ENCODE data around the gene PRSS50.
"Not testable (repeated sequence)": the region's sequence is repeated elsewhere in the genome, so short reads cannot be mapped to it uniquely, and the experiment has no call there.

Gene PRSS50

DNA sequence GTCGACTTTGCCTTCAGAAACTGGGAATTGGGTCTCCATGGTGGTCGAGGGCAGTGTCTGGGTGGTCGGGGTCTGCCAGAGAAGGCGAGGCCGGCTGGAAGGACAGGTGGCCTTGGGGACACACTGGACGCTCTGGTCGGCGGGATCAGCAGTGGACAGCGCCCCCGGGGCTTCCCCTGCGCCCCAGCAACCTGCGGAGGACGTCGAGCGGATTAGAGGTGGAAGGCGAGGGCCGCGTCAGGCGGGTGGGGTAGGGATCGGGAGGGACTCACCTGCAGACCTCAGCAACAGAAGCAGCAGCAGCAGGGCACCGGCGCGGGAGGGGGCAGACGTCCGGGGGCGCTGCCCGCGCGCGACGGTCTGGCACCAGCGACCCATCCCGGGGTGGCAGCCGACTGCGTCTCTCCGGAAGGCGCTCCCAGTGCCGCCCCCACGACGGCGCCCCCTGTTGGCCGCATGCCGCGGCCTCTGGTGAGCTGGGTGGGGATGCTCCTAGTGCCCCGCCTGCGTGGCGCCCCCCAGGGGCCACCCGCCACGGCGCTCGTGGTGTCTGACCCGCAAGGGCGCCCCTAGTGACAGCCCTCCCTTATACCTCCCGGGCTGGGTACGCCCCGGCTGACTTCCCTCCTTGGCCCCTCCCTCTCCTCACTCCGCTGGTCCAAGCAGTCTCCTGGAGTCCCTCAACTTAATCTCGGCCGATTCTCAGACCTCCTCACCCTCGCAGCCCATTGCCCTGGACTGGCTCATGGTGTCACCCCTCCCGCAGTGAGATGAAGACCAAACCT, at the start of gene PRSS50:
TSS of gene PRSS50 (minus strand) at position 423 of the 785 bp plus-strand sequence. CDS start at position 378, 45 bp downstream.
- no peak for DNase-seq (ENCODE audit: low spot score)

GRCh38 chr3:46764206-46764605, 46.5 kb upstream of the PRSS50 start:
- DNase-seq (ENCODE audit: low spot score): no peak

GRCh38 chr3:46763178-46763577, 45.5 kb upstream of the PRSS50 start:
- no peak for DNase-seq (ENCODE audit: low spot score)

GRCh38 chr3:46759239-46760167, 41.8 kb upstream of the PRSS50 start:
- DNase-seq (ENCODE audit: low spot score): no peak

GRCh38 chr3:46756642-46757041, 39.0 kb upstream of the PRSS50 start:
- no peak for DNase-seq (ENCODE audit: low spot score)

GRCh38 chr3:46755646-46756045, 38.0 kb upstream of the PRSS50 start:
- no peak for DNase-seq (ENCODE audit: low spot score)

GRCh38 chr3:46753127-46753526, 35.5 kb upstream of the PRSS50 start:
- not testable (repeated sequence) for DNase-seq (ENCODE audit: low spot score)

- no peak for DNase-seq (ENCODE audit: low spot score)
Observed at GRCh38 chr3:46750555-46751038, 32.9 kb upstream of the PRSS50 start.

DNA sequence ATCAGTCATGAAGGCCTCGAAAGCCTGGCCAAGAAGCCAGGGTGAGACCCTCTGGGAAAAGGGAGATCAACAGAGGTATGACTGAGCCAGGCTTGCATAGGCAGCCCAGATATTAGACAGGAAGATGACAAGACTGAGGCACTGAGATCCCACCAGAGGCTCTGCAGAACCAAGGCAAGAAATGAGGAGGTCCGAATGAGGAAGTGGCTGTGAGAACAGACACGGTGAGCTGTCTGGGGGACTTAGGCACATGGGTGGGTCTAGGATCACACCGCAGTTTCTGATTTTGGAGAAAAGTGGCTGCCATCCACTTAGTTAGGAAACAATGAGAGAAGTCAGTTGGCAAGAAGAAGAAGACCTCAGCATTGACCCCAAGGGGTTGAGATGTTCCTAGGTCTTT, 31.5 kb upstream of the PRSS50 start:
- no peak for DNase-seq (ENCODE audit: low spot score)

DNA sequence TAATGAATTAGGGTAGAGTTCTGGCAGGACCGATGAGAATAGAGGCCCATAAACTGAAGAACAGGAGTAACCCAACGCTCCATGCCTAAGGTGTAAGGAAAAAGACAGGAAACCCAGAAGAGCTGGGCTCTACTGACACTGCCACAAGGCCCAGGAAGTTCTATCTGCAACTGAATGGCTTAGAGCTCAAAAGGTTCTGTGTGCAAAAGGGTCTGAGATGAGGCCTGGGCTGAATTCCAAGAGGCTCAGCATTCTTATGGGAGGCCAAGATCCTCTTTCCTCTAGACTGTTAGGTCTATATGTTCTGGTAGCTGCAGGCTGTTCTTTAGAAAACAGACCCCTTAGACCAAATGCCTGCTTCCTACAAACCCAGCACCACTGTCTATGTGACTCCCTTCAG, 30.5 kb upstream of the PRSS50 start:
- DNase-seq (ENCODE audit: low spot score): no peak

GRCh38 chr3:46746711-46747110, 29.0 kb upstream of the PRSS50 start:
- DNase-seq (ENCODE audit: low spot score): no peak

DNA sequence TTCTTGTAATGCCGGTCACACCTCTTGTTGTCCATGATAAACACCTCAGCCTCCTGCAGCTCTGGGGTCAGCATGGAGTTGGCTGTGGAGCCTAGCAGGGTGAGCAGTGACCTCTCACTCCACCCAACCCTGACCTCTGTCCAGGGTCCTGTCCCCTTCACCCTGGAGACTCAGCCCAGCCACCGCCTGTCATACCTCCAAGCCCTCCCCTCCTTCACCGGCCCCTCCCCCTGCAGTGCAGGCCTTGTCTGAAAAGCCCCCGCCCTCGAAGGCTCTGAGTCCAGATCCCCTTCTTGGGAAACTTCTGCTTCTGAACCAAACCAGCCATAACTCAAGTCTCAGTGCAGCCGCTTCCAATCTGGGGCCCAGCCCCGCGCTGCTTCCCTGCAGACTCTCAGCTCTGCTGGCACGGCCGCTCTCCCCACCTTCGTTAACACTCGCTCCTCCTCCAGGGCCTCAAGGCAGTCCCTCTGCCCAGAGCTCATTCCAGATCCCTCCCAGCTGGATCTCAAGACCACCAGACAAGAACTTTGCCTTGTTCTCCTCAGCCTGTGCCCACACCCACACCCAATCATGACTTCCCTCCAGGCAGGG, 25.4 kb upstream of the PRSS50 start:
- DNase-seq (ENCODE audit: low spot score): no peak

DNA sequence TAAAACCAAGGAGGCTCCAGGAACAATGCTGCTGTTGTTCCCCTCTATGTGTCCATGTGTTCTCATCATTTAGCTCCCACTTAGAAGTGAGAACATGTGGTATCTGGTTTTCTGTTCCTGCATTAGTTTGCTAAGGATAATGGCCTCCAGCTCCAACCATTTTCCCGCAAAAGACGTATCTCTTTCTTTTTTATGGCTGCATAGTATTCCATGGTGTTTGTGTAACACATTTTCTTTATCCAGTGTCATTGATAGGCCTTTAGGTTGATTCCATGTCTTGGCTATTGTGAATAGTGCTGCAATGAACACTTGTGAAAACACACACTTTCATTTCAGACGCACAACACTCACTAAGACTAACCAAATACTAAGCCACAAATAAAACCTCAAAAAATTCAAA, 21.9 kb upstream of the PRSS50 start:
- not testable (repeated sequence) for DNase-seq (ENCODE audit: low spot score)

- DNase-seq (ENCODE audit: low spot score): no peak
Observed at GRCh38 chr3:46737329-46737731, 19.7 kb upstream of the PRSS50 start.

DNA sequence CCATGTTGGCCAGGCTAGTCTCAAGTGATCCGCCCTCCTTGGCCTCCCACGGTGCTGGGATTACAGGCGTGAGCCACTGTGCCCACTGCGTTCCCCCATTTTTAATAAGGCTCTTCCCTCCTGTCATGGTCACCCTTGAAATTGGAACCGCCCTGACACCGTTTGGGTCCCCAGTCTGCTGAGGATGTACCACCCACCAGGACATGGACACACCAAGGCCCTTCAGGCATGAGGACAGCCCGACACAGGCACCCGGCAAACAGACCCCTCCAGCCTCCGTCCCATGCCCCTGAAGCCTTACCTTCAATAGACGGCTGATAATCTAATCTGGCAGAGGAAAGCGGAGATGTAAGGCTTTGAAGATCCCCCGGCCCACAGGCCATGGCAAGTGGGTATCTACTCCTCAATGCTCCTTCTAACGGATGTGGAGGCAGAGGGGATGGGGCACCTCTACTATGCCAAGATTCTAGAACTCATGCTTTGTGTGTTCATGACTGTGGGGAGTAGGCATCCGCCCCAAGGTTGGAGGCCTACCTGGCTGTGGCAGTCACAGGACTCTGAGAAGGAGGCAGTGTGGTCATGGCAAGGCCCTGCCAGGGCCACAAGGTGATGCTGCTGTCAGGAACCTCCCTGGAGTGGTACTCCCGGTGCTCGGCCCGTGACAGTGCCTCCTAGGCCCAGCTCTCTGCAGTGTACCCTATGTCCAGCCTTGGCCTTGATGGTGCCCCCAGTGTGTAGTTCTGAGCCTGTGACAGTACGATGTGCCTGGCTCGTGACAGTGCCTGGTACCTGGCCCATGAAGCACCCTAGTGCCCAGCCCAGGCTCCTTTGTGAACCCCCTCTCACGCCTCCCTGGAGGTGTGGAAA, 18.6 kb upstream of the PRSS50 start:
- no peak for DNase-seq (ENCODE audit: low spot score)

DNA sequence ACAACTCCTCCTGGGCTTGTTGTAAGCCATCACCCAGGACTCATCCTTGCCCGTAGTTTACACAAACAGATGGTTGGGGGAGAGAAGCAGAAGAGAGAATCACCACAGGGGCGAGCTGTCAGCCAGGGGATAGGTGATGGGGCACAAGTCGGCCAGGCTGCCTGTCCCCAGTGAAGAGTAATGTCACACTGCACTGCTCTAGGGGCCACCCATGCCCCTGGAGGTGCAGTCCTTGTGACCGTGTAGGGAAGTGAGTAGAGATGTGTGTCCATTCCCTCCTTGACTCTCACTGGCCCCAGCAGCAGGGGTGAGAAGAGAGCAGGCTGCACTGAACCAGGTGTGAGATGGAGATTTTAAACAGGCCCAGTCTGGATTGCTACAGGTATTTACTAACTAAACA, 17.1 kb upstream of the PRSS50 start:
- DNase-seq (ENCODE audit: low spot score): no peak

DNA sequence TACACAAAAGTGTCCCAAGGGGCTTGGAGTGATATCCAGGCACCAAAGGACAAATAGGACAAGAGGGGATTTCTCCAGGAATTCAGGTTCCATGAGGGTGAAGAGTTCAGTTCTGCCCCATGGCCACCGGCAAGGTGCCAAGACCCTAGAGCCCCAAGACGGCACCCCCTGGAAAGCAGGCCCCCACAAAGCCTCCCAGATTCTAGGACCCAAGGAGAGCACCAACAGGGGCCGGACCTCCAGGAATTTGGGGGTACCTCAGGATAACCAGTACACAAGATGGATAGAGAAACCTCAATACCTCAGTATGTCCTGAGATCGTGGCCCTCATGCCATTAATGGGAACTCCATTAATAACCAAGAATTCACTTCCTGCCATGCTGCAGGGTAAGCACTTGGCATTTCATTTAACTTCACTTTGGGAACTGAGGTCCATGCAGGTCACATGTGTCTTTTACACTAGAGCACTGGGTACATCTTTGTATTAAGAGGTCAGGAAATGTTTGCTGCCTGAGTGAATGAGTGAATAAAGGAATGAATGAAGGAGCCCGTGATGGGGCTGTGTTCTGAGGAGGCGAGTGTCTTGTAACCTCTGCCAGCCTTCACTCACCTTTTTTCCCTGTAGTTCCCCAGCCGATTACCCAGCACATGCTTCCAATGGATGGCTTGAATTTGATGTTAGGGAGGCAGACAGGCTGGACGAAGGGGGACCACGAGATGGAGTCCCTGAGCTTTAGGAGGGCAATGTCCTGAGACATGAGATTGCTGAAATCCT, 15.5 kb upstream of the PRSS50 start:
- no peak for DNase-seq (ENCODE audit: low spot score)

DNA sequence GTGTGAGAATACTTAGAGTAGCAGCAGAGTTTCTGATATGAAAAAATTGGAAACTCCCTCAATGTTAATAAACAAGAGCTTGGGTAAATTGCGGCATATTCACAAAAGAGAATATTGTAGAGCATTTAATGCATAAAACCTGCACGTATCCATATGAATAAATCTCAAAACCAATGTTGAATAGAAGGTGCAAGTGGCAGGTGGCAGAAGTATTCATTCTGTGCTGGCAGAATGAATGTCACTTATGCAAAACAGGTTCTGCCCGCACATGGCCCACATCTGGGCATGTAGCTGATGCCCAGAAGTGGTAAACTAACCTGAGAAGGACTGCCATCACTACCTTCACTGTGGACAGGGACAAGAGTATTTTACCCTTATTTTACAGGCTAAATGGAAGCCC, 14.1 kb upstream of the PRSS50 start:
- no peak for DNase-seq (ENCODE audit: low spot score)

GRCh38 chr3:46730819-46731218, 13.2 kb upstream of the PRSS50 start:
- no peak for DNase-seq (ENCODE audit: low spot score)

DNA sequence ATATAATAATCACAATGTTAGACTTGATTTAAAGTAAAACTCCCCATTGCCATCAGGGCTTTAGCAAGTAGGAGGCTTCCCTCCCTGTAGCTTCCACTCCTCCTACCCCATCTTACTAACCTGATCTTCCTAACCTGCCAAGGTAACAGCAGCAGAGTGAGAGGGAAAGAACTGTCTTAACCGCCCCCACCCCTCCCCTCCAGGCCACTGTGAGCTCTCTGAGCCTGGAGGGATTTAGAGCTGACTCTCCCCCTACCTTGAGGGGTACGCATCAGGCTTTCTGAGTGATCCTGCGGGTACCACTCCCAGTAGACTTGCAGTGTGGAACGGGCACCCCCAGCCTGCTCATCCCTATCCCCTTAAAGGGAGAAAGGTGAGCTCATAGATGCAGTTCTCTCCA, 11.4 kb upstream of the PRSS50 start:
- DNase-seq (ENCODE audit: low spot score): no peak
